HEK293 (cell line): ENCODE measurements around the gene GLT8D2.

Source experiments
- CTCF ChIA-PET: fragments of 350-600 bp; formaldehyde crosslinking; extraction: SDS; loops from one replicate; lab custom pipeline; 2021; ENCODE audit warnings: antibody characterized with exemption; lab: Yijun Ruan, JAX
- POLR2A ChIA-PET: fragments of 300-600 bp; formaldehyde crosslinking; extraction: SDS; loops from one replicate; lab custom pipeline; 2020; ENCODE audit warnings: antibody characterized with exemption, inconsistent platforms; lab: Yijun Ruan, JAX
- H3K27ac ChIP-seq: fragments of 200-500 bp; sonication (Bioruptor generic); 2 replicates; pipeline ENCODE4 v1.5.1; 2014; ENCODE audit warnings: low read depth, low read length, control low read depth, inconsistent platforms; ENCODE audit errors: extremely low read depth
- H3K36me3 ChIP-seq, 2 experiments: fragments of 200-500 bp in 1 of 2; sonication (Bioruptor generic) in 1 of 2; 1 replicate in 1 of 2; 2 replicates in 1 of 2; pipeline ENCODE4 v1.5.1; 2014 to 2017; ENCODE audit warnings: inconsistent platforms in 2 of 2, low read length in 2 of 2; ENCODE audit not compliant: control insufficient read depth in 2 of 2, insufficient read depth in 1 of 2
- H3K4me1 ChIP-seq: fragments of 200-500 bp; sonication (Bioruptor generic); 2 replicates; pipeline ENCODE4 v1.5.1; 2014; ENCODE audit warnings: mild to moderate bottlenecking, low read length, inconsistent platforms; ENCODE audit not compliant: control insufficient read depth, insufficient read depth
- H3K4me3 ChIP-seq: 2 replicates; pipeline ENCODE4 v1.5.1; 2011; ENCODE audit warnings: low read depth, mild to moderate bottlenecking, control low read depth, low read length, moderate library complexity
- H3K9me3 ChIP-seq: fragments of 200-500 bp; sonication (Bioruptor generic); 2 replicates; pipeline ENCODE4 v1.5.1; 2014; ENCODE audit warnings: low read depth, low read length, inconsistent platforms; ENCODE audit not compliant: control insufficient read depth, insufficient read depth
- GLIS1 ChIP-seq: fragments of 450-650 bp; formaldehyde crosslinking; IDR thresholded peaks from 2 replicates; pipeline ENCODE4 v1.5.1; 2016; ENCODE audit warnings: missing biosample characterization, missing genetic modification characterization
- MYNN ChIP-seq: fragments of 450-650 bp; formaldehyde crosslinking; IDR thresholded peaks from 2 replicates; pipeline ENCODE4 v1.5.1; 2016; ENCODE audit warnings: missing biosample characterization, missing genetic modification characterization, borderline replicate concordance
- PRDM2 ChIP-seq: fragments of 450-650 bp; formaldehyde crosslinking; IDR thresholded peaks from 2 replicates; pipeline ENCODE4 v1.5.1; 2016; ENCODE audit warnings: missing biosample characterization, missing genetic modification characterization, borderline replicate concordance
- PRDM4 ChIP-seq: fragments of 450-650 bp; formaldehyde crosslinking; IDR thresholded peaks from 2 replicates; pipeline ENCODE4 v1.5.1; 2017; ENCODE audit warnings: missing biosample characterization, missing genetic modification characterization
- SP2 ChIP-seq: fragments of 450-650 bp; formaldehyde crosslinking; IDR thresholded peaks from 2 replicates; pipeline ENCODE4 v1.5.1; 2016; ENCODE audit warnings: missing biosample characterization, missing genetic modification characterization
- ZBTB26 ChIP-seq: fragments of 450-650 bp; formaldehyde crosslinking; optimal IDR thresholded peaks from 2 replicates; pipeline ENCODE3; 2016; ENCODE audit warnings: missing biosample characterization, mild to moderate bottlenecking, missing genetic modification characterization
- ZBTB49 ChIP-seq: fragments of 450-650 bp; formaldehyde crosslinking; IDR thresholded peaks from 2 replicates; pipeline ENCODE4 v1.5.1; 2016; ENCODE audit warnings: missing biosample characterization, missing genetic modification characterization, low read depth
- ZFHX2 ChIP-seq: fragments of 450-650 bp; formaldehyde crosslinking; conservative IDR thresholded peaks from 2 replicates; pipeline ENCODE4 v1.5.1; 2016; ENCODE audit warnings: missing biosample characterization, missing genetic modification characterization
- ZNF10 ChIP-seq: fragments of 450-650 bp; formaldehyde crosslinking; IDR thresholded peaks from 2 replicates; pipeline ENCODE4 v1.5.1; 2017; ENCODE audit warnings: missing biosample characterization, missing genetic modification characterization
- ZNF114 ChIP-seq: fragments of 450-650 bp; formaldehyde crosslinking; IDR thresholded peaks from 2 replicates; pipeline ENCODE4 v1.5.0; 2017; ENCODE audit warnings: missing biosample characterization, missing genetic modification characterization
- ZNF146 ChIP-seq: fragments of 450-650 bp; formaldehyde crosslinking; IDR thresholded peaks from 2 replicates; pipeline ENCODE4 v1.5.1; 2016; ENCODE audit warnings: missing biosample characterization, missing genetic modification characterization
- ZNF148 ChIP-seq: fragments of 450-650 bp; formaldehyde crosslinking; IDR thresholded peaks from 2 replicates; pipeline ENCODE4 v1.5.0; 2017; ENCODE audit warnings: missing biosample characterization, missing genetic modification characterization, borderline replicate concordance
- ZNF292 ChIP-seq: fragments of 450-650 bp; formaldehyde crosslinking; IDR thresholded peaks from 2 replicates; pipeline ENCODE4 v1.5.1; 2016; ENCODE audit warnings: low read depth, missing biosample characterization, missing genetic modification characterization, borderline replicate concordance
- ZNF335 ChIP-seq: fragments of 450-650 bp; formaldehyde crosslinking; conservative IDR thresholded peaks from 2 replicates; pipeline ENCODE4 v1.5.1; 2016; ENCODE audit warnings: missing biosample characterization, missing genetic modification characterization
- ZNF449 ChIP-seq: fragments of 450-650 bp; formaldehyde crosslinking; IDR thresholded peaks from 2 replicates; pipeline ENCODE4 v1.5.1; 2017; ENCODE audit warnings: missing biosample characterization, mild to moderate bottlenecking, missing genetic modification characterization, moderate library complexity
- ZSCAN18 ChIP-seq: fragments of 450-650 bp; formaldehyde crosslinking; IDR thresholded peaks from 2 replicates; pipeline ENCODE4 v1.5.1; 2016; ENCODE audit warnings: missing biosample characterization, missing genetic modification characterization

GLT8D2 gene

GRCh38 chr12:104064031-104064841, 14.2 kb upstream of the GLT8D2 start, which contains the start of gene HCFC2:
Gene HCFC2 (plus strand): TSS chr12:104064531. CDS start chr12:104064561, 30 bp downstream.
- Histone ChIP-seq H3K27ac (peak within 1 kb of the TSS; percentile 82), H3K4me3 (peak within 1 kb of the TSS; percentile 93), H3K9me3 (no peaks in the 10 kb centered on the region), H3K36me3 (peaks cover 15 to 27% of the 10 kb centered on the region in 2 experiments), H3K4me1 (peaks cover 3% of the 10 kb centered on the region; the same call in 1 of the 2 replicates)
- POLR2A ChIA-PET = interaction anchor here (0.5 to 1.8 kb wide), 9 partner anchors 12 to 1268 kb away, joined by 3 to 15 read pairs (median 5); partner anchors contain the start of genes GLT8D2, HSP90B1, NFYB and TDG
- CTCF ChIA-PET = interaction anchor here (0.6 to 1.5 kb wide), 2 partner anchors 45 to 776 kb away, joined by 3 to 12 read pairs; no protein-coding TSS in a partner anchor
- TF ChIP-seq ZNF114 (tag by site-specific recombination) (no peak), ZNF449 (tag by site-specific recombination) (no peak; the same call in 1 of the 2 replicates), ZNF292 (tag by site-specific recombination) (no peak), ZNF146 (0 out of 2 replicates have a peak, but pooled peaks have one; percentile 2), PRDM4 (tag by site-specific recombination) (peak; percentile 73), ZBTB26 (peak; percentile 95), ZBTB49 (tag by site-specific recombination) (no peak), ZNF10 (peak; percentile 42; the same call in 1 of the 2 replicates), GLIS1 (tag by site-specific recombination) (peak; percentile 94), PRDM2 (peak; percentile 53; the same call in 1 of the 2 replicates), ZNF335 (tag by site-specific recombination) (peak; percentile 97), MYNN (tag by site-specific recombination) (0 out of 2 replicates have a peak, but pooled peaks have one; percentile 68), ZSCAN18 (tag by site-specific recombination) (no peak), ZNF148 (tag by site-specific recombination) (no peak), ZFHX2 (peak; percentile 89), SP2 (tag by site-specific recombination) (peak; percentile 76)
